Activated CD4-positive, alpha-beta T cell treated with anti-CD3 and anti-CD28 coated beads for 48 hours (primary cell): ENCODE data around the gene PALMD.

Experiments used
- DNase-seq: peaks from one replicate; pipeline ENCODE4 v3.0.0-alpha.2; 2020

PALMD gene

GRCh38 chr1:99661780-99662179 lies 15.9 kb downstream of the PALMD start:
- no peak for DNase-seq

GRCh38 chr1:99662539-99663080 lies 16.7 kb downstream of the PALMD start:
- no peak for DNase-seq

GRCh38 chr1:99663501-99663900 lies 17.6 kb downstream of the PALMD start:
- DNase-seq, result no peak

- DNase-seq, result no peak
Measured at GRCh38 chr1:99665212-99665611, 19.3 kb downstream of the PALMD start.

GRCh38 chr1:99669376-99669775 lies 23.5 kb downstream of the PALMD start:
- DNase-seq, result no peak

GRCh38 chr1:99669821-99670220 lies 23.9 kb downstream of the PALMD start:
- DNase-seq, result no peak

GRCh38 chr1:99670583-99670982 lies 24.7 kb downstream of the PALMD start:
- DNase-seq, result no peak

- DNase-seq, result no peak
Measured at GRCh38 chr1:99672038-99672437, 26.1 kb downstream of the PALMD start.

- DNase-seq, result no peak
Measured at GRCh38 chr1:99672530-99673213, 26.8 kb downstream of the PALMD start.

- DNase-seq, result no peak
Measured at GRCh38 chr1:99673315-99673714, 27.4 kb downstream of the PALMD start.

GRCh38 chr1:99674115-99675064 lies 28.5 kb downstream of the PALMD start:
- no peak for DNase-seq

- DNase-seq, result no peak
Measured at GRCh38 chr1:99675292-99675691, 29.4 kb downstream of the PALMD start.

- no peak for DNase-seq
Measured at GRCh38 chr1:99675994-99676393, 30.1 kb downstream of the PALMD start.

GRCh38 chr1:99676876-99677275 lies 31.0 kb downstream of the PALMD start:
- no peak for DNase-seq

- no peak for DNase-seq
Measured at GRCh38 chr1:99677416-99677815, 31.5 kb downstream of the PALMD start.

GRCh38 chr1:99680270-99680669 lies 34.4 kb downstream of the PALMD start:
- DNase-seq, result no peak

GRCh38 chr1:99681583-99681982 lies 35.7 kb downstream of the PALMD start:
- no peak for DNase-seq

GRCh38 chr1:99682291-99682751 lies 36.4 kb downstream of the PALMD start:
- no peak for DNase-seq

- peak; percentile 64 for DNase-seq
Measured at GRCh38 chr1:99685516-99686180, 39.7 kb downstream of the PALMD start.

GRCh38 chr1:99691175-99691574 lies 45.3 kb downstream of the PALMD start:
- DNase-seq, result no peak

- no peak for DNase-seq
Measured at GRCh38 chr1:99696616-99697015, 50.7 kb downstream of the PALMD start.

- DNase-seq, result no peak
Measured at GRCh38 chr1:99697580-99697979, 51.7 kb downstream of the PALMD start.

- no peak for DNase-seq
Measured at GRCh38 chr1:99700020-99700419, 54.1 kb downstream of the PALMD start.
